ENCODE results near the gene MAGED4B.
"Not testable (repeated sequence)": the region's sequence is repeated elsewhere in the genome, so short reads cannot be mapped to it uniquely, and the experiment has no call there.

The MAGED4B gene, protein sequence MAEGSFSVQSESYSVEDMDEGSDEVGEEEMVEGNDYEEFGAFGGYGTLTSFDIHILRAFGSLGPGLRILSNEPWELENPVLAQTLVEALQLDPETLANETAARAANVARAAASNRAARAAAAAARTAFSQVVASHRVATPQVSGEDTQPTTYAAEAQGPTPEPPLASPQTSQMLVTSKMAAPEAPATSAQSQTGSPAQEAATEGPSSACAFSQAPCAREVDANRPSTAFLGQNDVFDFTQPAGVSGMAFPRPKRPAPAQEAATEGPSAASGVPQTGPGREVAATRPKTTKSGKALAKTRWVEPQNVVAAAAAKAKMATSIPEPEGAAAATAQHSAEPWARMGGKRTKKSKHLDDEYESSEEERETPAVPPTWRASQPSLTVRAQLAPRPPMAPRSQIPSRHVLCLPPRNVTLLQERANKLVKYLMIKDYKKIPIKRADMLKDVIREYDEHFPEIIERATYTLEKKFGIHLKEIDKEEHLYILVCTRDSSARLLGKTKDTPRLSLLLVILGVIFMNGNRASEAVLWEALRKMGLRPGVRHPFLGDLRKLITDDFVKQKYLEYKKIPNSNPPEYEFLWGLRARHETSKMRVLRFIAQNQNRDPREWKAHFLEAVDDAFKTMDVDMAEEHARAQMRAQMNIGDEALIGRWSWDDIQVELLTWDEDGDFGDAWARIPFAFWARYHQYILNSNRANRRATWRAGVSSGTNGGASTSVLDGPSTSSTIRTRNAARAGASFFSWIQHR

DNA sequence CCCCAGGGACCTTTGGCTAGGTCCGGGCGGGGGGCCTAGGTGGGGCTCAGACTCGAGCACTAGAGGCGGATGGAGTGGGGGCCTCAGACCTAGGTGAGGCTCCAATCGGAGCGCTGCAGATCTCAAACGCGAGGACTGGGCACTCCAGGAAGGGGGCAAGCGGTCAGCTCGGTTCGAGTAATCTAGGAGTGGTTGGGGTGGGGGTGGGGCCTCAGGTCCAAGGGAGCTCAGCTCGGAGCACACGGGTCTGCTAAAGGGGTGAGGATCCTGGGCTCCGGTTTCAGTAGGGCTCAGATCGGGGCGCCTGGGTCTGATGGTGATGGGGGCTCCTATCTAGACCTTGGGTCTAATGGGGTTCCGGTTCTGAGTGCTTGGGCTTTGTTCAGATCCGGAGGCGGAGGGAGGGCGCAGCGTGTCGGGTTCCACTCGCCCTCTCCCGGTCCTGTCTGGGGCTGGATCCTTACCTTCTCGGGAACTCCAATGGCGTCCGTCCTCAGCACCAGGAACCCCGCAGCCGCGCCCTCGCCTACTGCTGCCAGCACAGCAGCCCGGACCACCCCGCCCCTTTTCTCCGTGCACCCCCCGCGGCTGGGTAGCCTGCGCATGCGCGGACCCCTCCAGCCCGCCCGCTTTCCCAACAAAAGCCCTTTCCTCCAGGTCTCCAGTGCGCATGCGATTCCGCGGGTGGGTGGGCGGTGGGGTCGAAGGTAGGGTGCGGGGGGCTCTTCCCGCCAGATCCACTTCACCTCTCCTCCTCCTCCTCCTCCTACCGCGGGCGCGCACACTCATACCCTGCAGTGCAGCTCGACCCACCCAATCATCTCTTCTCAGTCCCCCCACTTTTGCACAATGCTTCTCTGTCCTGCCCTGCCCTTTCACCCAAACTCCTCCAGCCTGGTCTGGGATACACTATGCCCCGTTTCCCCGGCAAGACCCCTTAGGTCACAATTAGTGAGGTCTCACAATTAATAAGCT, at the start of gene MAGED4B:
MAGED4B (minus strand) TSS at position 518 of the 975 bp plus-strand sequence. CDS start 1,011 bp downstream, outside the sequence.
- not testable (repeated sequence) for DNase-seq

DNA sequence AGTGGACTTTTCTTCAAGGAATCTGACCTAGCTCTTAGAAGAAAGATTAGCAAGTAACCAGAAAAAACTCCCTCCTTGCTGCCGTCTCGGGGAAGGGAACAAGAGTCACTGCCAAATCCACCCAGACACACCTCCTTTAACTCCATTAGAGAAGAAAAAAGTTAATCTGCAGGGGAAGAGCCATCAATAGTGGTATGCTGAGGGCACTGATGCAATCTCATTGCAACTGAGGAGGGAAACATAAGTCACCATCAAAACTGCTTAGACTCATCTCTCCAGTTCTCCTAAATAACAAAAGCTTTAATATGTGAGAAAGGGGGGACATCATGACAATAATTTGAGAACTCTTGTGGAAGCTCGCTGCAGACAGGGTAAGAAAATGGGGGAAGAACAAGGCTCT, 49.3 kb upstream of the MAGED4B start:
- DNase-seq: no peak

DNA sequence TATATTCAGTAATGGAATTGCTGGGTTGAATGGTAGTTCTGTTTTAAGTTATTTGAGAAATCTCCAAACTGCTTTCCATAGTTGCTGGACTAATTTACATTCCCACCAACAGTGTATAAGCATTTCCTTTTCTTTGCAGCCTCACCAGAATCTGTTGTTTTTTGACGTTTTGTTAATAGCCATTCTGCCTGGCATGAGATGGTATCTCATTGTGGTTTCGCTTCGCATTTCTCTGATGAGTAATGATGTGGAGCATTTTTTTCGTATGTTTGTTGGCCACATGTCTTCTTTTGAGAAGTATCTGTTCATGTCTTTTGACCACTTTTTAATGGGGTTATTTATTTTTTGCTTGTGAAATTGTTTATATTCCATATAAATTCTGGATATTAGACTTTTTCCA, 13.6 kb upstream of the MAGED4B start:
- no peak for DNase-seq

DNA sequence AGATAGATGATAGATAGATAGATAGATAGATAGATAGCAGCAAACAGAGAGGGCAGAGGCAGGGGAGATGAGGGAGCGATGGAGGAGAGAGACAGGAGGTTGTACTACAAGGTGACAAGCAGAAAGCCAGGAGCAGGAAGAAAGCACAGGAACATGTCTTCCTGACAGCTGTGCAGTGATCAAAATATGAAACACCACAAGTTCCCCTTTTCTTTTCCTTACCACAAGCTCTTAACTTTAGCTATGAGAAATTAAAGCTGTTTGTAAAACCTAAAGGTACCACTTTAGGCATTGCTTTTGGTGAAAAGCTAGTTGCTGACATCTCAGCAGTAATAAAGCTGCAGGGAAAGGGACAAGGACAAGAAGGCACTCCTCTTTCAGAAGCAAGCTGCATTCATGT, 9.1 kb upstream of the MAGED4B start:
- no peak for DNase-seq

DNA sequence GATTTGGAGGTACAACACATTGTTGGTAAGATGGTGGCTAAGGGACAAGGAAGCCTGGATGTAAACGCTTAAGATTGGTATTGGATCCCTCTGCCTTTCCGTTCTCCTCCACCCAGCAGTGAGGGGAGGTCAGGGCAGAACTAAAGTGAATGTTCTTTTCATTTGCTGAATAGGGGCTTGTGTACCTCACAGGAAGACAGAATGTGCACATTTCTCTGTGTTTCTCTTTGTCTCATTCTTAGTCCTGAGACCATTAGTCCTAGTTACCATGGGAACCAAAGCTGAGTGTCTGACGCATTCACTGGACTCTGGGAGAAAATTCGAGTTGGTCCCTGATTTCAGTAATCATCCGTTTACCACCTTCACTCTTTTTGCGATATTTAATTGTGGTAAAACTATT, 26.7 kb downstream of the MAGED4B start:
- DNase-seq: not testable (repeated sequence)

DNA sequence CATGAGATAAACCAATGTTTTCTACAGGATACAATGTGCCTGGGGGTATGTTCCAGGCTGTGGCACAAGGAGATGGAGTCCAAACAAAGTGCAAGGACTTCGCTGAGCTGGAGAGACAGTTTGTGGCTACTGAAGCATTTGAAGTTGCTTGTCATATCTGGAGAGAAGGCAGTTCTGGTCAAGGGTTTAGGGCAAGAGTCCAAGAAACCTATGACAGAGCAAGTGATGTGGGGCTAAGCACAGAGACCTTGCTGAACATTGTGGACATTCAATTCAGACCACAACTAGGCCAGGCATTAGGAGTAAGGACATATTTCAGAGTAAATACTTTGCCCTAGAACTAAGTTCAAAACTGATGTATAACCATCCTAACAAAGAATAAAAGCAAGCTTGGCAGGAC, 34.8 kb downstream of the MAGED4B start:
- no peak for DNase-seq

DNA sequence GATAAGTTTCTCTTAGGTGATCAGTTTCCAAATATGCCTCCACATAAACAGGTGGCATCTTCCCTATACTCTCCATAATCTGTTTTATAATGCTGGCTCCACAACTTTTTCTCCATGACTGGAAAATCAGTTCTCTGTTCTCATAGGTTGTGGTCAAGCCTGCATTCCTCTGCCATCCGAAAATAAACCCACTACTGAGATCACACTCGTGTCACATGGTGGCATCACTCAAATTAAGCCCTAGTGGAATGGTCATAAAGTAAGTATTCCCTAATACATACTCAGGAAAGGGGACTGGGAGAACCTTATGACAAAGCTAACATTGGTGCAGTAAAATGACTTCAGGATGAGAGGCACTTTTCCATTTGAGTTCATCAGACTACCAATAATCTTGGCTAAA, 37.6 kb downstream of the MAGED4B start:
- no peak for DNase-seq

DNA sequence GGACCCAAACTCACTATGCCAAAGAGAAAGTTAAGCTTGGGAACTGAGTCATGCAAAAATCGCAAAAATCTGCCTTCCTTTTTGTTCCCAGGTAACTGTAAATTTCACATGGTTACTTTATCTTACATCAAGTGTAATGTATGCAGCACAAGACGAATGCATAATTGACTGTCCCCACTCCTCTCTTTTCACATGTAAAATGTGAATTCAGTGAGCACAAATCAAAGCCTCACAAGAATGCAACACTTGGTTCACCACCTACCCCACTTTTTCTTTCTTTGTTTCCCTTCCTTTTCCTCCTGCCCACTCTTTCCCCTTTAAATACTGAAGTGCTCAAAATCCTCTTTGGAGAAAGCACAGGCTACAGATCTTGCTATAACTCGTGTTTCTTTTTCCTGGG, 53.2 kb downstream of the MAGED4B start:
- DNase-seq: no peak
